ENCODE measurements around the gene CTSO. TPM values are rescaled to one million over a fixed set of nuclear protein-coding genes. Genes with fewer than 3 reads are reported as not detected.

CTSO gene
- total RNA-seq, 1 donor = 10.8 TPM

DNA sequence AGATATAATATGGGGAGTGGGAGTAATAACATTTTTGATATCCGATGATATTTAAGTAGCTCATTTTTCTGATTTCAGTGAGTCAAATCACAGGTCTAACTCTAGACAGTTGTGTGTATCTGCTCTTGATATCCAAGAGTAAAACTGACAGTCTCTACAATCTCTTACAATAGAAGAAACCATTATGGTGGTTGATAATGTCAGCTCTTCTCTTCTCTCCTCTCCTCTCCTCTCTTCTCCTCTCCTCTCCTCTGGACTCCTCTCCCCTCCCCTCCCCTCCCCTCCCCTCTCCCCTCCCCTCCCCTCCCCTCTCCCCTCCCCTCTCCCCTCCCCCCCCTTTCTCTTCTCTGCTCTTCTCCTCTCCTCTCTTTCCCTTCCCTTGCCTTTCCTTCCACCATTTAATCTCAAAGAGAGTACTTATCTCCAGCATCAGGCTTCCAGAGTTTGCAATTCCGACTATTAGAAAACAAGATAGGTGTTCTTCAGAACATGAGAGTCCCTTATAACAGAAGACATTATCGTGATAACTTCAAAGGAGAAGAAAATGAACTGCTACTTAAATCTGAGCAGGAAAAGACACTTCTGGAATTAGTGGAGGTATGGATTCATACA lies 43.9 kb downstream of the CTSO start:
- no peak for DNase-seq (ENCODE audit: low read depth)
- H3K4me3 ChIP-seq (ENCODE audit: low read depth, low read length) = no peak overlapping the region
- TF ChIP-seq, protein P1, sequence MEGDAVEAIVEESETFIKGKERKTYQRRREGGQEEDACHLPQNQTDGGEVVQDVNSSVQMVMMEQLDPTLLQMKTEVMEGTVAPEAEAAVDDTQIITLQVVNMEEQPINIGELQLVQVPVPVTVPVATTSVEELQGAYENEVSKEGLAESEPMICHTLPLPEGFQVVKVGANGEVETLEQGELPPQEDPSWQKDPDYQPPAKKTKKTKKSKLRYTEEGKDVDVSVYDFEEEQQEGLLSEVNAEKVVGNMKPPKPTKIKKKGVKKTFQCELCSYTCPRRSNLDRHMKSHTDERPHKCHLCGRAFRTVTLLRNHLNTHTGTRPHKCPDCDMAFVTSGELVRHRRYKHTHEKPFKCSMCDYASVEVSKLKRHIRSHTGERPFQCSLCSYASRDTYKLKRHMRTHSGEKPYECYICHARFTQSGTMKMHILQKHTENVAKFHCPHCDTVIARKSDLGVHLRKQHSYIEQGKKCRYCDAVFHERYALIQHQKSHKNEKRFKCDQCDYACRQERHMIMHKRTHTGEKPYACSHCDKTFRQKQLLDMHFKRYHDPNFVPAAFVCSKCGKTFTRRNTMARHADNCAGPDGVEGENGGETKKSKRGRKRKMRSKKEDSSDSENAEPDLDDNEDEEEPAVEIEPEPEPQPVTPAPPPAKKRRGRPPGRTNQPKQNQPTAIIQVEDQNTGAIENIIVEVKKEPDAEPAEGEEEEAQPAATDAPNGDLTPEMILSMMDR (IDR thresholded peaks at IDR 0.05; ENCODE audit: insufficient read depth, low read depth, low read length) = no peak

DNA sequence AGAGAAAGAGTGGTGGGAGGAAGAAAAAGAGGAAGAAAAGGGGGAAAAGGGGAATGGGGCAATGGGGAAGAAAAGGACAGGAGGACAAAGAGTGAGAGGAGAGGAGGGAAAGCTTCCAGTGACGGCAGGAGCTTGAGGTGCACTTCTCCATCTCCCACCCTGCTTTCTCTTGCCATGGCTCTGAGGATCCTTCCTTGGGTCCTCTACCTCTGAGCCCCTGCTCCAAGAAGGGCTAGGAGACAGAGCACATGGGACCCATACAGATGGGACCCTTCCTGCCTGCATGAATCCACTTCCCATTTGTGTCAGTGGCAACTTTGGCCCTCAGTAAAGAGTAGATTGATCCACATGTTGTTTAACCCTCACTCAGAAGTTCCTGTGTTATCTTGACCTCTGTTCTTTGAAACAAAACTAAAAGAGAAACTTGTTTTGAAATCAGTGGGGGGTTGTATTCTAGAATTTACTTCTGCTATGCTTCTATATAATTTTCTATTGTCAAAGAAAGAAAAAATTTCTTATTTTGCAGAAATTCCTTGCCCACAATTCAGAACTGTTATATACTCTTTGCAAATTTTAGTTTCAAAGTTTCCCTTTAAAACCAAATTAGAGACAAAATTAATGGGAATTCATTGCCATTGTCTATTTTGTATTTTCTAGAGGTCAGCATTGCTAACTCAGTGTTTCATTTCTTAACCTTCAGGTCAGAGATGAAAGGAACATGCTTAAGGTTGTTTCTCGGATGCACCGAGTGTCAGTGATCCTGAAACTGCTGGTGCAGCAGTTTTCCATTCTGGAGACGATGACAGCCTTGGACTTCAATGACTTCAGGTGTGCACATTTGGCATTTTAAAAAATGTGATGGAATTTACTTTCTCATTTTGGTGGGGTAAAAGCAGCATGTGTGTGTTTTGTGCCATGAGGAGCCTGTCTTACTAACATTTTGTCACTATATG lies 45.2 kb downstream of the CTSO start:
- TF ChIP-seq, protein P1 (IDR thresholded peaks at IDR 0.05; ENCODE audit: insufficient read depth, low read depth, low read length) = no peak
- DNase-seq (ENCODE audit: low read depth) = no peak

DNA sequence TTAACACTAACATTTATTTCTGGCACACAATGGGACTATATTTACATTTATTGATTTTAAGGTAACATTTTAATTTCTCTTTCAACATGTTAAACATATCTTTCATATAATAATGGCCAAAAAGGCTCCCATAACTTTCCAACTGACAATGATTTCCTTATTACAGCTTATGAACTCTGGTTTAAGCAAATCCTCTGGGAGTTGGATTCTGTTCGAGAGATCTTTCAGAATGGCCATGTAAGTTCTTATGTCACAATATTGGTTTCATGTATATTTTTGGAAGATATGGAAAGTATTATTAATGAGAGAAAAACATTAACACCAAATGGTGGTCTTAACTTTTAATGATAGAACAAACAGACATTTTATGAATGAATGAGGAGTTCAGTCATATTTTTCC lies 46.1 kb downstream of the CTSO start:
- TF ChIP-seq, protein P1 (IDR thresholded peaks at IDR 0.05; ENCODE audit: insufficient read depth, low read depth, low read length) = no peak
- H3K4me3 ChIP-seq (ENCODE audit: low read depth, low read length) = no peak overlapping the region
- DNase-seq (ENCODE audit: low read depth) = no peak

More for the DNA sequence above, 45.2 kb downstream of the CTSO start:
- H3K4me3 ChIP-seq (ENCODE audit: low read depth, low read length) = no peak overlapping the region

DNA sequence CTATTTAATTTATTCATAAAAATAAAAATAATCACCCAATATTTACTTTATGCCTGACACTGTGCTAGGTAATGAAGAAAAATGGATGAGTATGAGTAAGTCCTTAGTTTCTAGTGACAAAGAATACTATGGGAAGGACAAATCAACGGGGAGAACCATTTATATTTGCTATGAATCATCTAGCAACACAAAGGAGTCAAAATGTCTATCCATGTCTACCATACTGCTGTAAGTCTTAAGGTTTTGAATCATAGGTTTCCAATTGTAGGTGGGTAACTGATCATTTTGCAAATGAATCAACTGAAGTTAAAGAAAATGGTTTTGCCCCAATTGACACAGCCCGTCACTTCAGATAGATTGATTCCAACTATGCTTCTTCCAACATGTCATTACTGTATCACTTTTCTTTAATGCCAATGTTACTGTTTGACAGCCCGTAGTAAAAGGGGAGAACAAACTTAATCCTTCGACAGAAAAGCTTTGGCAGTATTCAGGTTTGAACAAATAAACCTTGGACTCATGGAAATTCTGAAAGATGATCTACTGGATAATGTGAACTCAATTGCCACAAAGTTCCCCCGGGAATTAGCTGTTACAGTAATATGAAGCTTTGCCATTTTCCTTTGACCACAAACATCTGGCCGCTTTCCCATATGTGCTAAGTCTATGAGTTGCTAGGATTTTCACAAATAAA lies 47.0 kb downstream of the CTSO start:
- TF ChIP-seq, protein P1 (IDR thresholded peaks at IDR 0.05; ENCODE audit: insufficient read depth, low read depth, low read length) = no peak
- peak; percentile 97 for DNase-seq (ENCODE audit: low read depth)
- no peak overlapping the region for H3K4me3 ChIP-seq (ENCODE audit: low read depth, low read length)

DNA sequence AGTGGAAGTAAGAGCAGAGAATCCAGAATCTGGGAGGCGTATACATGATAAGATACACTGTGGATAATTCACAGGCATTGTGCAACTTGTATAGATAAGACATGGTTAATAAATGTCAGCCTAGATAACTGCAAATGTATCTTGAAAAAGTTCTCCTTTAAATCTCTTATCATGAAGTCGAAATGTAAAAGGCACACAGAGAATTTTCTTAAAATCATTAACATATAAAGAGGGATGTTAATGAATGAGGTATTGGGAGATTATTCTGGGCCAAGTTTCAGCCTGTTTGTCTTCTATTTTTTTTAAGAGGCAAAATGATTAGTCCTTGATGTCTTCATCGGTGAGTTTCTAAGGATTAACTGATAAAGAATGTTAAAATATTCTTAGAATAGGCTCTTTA lies 49.3 kb downstream of the CTSO start:
- peak; percentile 42 for DNase-seq (ENCODE audit: low read depth)
- TF ChIP-seq, protein P1 (IDR thresholded peaks at IDR 0.05; ENCODE audit: insufficient read depth, low read depth, low read length) = no peak
- no peak overlapping the region for H3K4me3 ChIP-seq (ENCODE audit: low read depth, low read length)

DNA sequence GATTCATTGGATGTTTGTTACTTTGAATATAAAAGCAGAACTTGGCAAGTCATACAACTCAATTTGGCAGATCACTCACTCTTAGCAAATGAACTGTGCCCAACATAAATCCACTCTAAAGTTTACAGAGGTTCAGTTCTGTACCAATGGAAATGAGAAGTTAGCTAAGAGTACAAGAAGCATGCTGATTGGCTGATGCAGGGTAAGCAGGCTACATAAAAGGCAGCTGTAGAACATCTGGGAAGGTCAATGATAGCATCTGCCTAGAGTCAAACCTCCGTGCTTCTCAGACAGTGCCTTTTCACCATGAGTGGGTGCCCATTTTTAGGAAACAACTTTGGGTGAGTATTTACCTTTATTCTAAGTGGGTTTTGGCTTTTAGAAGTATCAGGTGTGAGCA lies 50.2 kb downstream of the CTSO start, which contains the start of gene TDO2:
Gene TDO2, plus strand, starts transcription at position 244 of the 400 bp plus-strand sequence. Its CDS starts 63 bp downstream, at position 307.
- peak; percentile 31 for DNase-seq (ENCODE audit: low read depth)
- H3K4me3 ChIP-seq (ENCODE audit: low read depth, low read length) = no peak within 1 kb of the TSS
- TF ChIP-seq, protein P1 (IDR thresholded peaks at IDR 0.05; ENCODE audit: insufficient read depth, low read depth, low read length) = no peak
